Ectodermal cell (in vitro differentiated cells): ENCODE measurements around the gene EIF3CL.
"Not testable (repeated sequence)": the region's sequence is repeated elsewhere in the genome, so short reads cannot be mapped to it uniquely, and the experiment has no call there.

ENCODE experiments used
- H3K27ac ChIP-seq: 2 replicates; pipeline ENCODE4 v1.7.0; 2013; ENCODE audit warnings: mild to moderate bottlenecking, low read depth, low read length; ENCODE audit not compliant: insufficient read depth, poor library complexity, severe bottlenecking
- H3K27me3 ChIP-seq: 2 replicates; pipeline ENCODE4 v1.7.0; 2013; ENCODE audit warnings: mild to moderate bottlenecking, low read length; ENCODE audit not compliant: insufficient read depth, control insufficient read depth, poor library complexity, severe bottlenecking
- H3K36me3 ChIP-seq: one replicate; pipeline ENCODE4 v1.7.0; 2013; ENCODE audit warnings: low read length; ENCODE audit not compliant: control insufficient read depth, insufficient read depth
- H3K4me1 ChIP-seq: one replicate; pipeline ENCODE4 v1.7.0; 2013; ENCODE audit warnings: low read length; ENCODE audit not compliant: control insufficient read depth, insufficient read depth
- H3K4me3 ChIP-seq: 2 replicates; pipeline ENCODE4 v1.7.0; 2013; ENCODE audit warnings: low read depth, low read length, control low read depth; ENCODE audit not compliant: insufficient read depth
- H3K9me3 ChIP-seq: 2 replicates; pipeline ENCODE4 v1.7.0; 2013; ENCODE audit warnings: mild to moderate bottlenecking, low read length, moderate library complexity; ENCODE audit not compliant: control insufficient read depth
- WGBS, 2 experiments: methylation state at CpG; one replicate each; pipeline ENCODE4 v1.1.7; 2013; ENCODE audit warnings: missing lambda C conversion rate in 2 of 2; 5-methylcytosine and 5-hydroxymethylcytosine counted together

EIF3CL gene

DNA sequence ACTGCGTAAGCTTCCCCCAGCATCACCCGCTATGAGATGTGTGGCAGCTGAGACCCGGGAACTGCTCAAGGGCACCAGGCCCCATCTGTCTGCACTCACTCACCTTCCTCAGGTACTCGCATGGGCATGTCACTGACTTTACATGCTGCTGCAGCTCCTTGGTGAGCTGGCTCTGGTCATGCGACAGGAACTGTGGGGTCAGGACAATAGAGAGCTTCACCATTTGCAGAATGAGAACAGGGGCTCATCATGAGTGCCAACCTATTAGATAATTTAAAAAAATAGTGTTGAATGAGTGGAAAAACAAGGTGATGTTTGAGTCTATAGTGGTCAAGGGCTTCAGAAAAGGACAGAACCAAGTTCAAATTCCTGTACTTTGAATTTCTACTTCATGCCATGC is 41.0 kb downstream of the EIF3CL start:
- not testable (repeated sequence) for H3K36me3 ChIP-seq, H3K4me1 ChIP-seq, H3K27me3 ChIP-seq, H3K27ac ChIP-seq, H3K9me3 ChIP-seq, H3K4me3 ChIP-seq
- WGBS, 2 experiments, result 100% methylated on average over 1 of the region's 5 CpGs; no CpG with 5 or more reads in 1 of the 2 experiments

DNA sequence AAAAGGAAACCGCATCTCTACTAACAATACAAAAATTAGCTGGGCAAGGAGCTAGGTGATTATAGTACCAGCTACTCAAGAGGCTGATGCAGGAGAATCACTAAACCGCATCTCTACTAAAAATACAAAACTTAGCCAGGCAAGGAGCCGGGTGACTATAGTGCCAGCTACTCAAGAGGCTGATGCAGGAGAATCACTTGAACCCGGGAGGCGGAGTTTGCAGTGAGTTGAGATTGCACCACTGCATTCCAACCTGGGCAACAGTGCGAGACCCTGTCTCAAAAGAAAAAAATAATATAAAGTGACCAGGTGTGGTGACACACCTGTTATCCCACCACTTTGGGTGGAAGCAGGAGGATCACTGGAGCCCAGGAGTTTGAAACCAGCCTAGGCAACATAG is 65.4 kb downstream of the EIF3CL start:
- H3K4me3 ChIP-seq, H3K36me3 ChIP-seq, H3K9me3 ChIP-seq, H3K27ac ChIP-seq, H3K27me3 ChIP-seq, H3K4me1 ChIP-seq: not testable (repeated sequence)
- 91 to 95% methylated on average over 4 of the region's 6 CpGs for WGBS, 2 experiments

DNA sequence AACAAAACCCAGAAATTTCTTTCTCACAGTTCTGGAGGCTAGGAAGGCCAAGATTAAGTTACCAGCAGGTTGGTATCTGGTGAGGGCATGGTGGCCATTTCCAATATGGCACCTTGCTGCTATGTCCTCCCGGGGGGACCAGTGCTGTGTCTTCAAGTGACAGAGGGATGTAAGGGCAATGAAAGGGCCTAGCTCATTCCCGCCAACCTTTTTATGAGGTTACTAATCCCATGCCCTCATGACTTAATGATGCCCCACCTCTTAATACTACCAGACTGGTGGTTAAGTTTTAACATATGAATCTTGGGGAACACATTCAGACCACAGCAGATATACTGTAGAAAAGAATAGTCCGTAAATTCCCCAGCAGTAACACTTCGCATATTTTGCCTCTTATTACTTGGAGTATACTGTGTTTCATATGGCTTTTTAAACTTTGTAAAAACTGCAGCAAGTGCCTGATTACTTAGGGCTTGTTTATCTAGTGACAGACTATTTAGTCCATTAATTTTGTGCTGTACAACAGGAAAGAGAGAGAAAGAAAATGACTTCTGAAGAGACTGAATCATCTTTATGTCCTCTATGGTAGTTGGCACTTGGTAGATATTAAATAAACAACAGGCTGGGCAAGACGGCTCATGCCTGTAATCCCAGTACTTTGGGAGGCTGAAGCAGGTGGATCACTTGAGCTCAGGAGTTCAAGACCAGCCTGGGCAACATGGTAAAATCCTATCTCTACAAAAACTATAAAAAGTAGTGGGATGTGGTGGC is 66.5 kb downstream of the EIF3CL start:
- H3K27ac ChIP-seq, H3K27me3 ChIP-seq, H3K4me3 ChIP-seq, H3K9me3 ChIP-seq, H3K36me3 ChIP-seq, H3K4me1 ChIP-seq: not testable (repeated sequence)
- 87 to 90% methylated on average over 3 of the region's 5 CpGs for WGBS, 2 experiments

DNA sequence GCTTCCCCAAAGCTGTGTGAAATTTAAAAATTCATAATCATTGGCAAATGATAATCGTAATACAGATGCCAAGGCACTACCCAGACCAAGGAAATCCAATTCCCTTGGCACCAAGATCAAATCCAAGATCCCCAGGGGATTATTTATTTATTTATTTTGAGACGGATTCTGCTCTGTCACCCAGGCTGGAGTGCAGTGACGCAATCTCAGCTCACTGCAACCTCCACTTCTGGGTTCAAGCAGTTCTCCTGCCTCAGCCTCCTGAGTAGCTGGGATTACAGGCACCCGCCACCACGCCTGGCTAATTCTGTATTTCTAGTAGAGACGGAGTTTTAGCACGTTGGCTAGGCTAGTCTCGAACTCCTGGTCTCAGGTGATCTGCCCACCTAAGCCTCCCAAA is 68.0 kb downstream of the EIF3CL start:
- not testable (repeated sequence) for H3K4me1 ChIP-seq, H3K27me3 ChIP-seq, H3K36me3 ChIP-seq, H3K4me3 ChIP-seq, H3K27ac ChIP-seq, H3K9me3 ChIP-seq
- WGBS, 2 experiments, result 80 to 91% methylated on average over 6 to 8 of the region's 8 CpGs

- not testable (repeated sequence) for H3K36me3 ChIP-seq, H3K27ac ChIP-seq
- WGBS, 2 experiments, result 94 to 100% methylated on average over 3 to 4 of the region's 6 CpGs
These were observed 71.0 kb downstream of the EIF3CL start for GRCh38 chr16:28332632-28333031.

GRCh38 chr16:28330981-28331380 is 72.7 kb downstream of the EIF3CL start:
- not testable (repeated sequence) for H3K36me3 ChIP-seq, H3K9me3 ChIP-seq, H3K27ac ChIP-seq, H3K27me3 ChIP-seq, H3K4me3 ChIP-seq, H3K4me1 ChIP-seq
- 91 to 93% methylated on average over 2 of the region's 2 CpGs for WGBS, 2 experiments

More at GRCh38 chr16:28332632-28333031, 71.0 kb downstream of the EIF3CL start:
- not testable (repeated sequence) for H3K4me1 ChIP-seq, H3K9me3 ChIP-seq, H3K4me3 ChIP-seq, H3K27me3 ChIP-seq

- not testable (repeated sequence) for H3K36me3 ChIP-seq, H3K27me3 ChIP-seq, H3K27ac ChIP-seq, H3K4me3 ChIP-seq, H3K9me3 ChIP-seq, H3K4me1 ChIP-seq
- 28 to 30% methylated on average over 5 to 6 of the region's 9 CpGs for WGBS, 2 experiments
These were observed 73.4 kb downstream of the EIF3CL start for GRCh38 chr16:28330232-28330631.
